ENCODE results near the gene KCNB1. TPM values are rescaled to one million over a fixed set of nuclear protein-coding genes. Genes with fewer than 3 reads are reported as not detected.

Gene KCNB1
- total RNA-seq, 2 donors from 2014 or later: 0.52 to 3.3 TPM

- WGBS, 2 donors: 32 to 42% methylated on average over 5 to 7 of the region's 7 CpGs
- H3K4me1 ChIP-seq: peaks cover 10% of the 10 kb centered on the region
Observed at GRCh38 chr20:49478266-49478665, 4.2 kb downstream of the KCNB1 start.

DNA sequence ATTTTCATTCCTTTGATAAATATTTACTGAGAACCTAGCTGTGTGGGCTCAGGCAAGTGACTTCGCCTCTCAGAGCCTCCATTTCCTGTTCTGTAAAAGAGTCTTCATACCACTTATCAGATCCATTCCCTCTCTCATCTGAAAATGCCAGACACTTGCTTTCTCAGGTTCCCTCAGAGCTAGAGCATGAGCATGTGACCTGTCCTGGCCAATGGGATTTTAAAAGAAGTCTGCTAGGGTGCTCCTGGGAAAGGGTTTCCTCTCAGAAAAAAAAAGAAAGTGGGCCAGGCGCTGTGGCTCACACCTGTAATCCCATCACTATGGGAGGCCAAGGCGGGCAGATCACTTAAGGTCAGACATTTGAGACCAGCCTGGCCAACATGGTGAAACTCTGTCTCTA is 5.3 kb downstream of the KCNB1 start:
- Histone ChIP-seq H3K4me1 (peaks cover under 1% of the 10 kb centered on the region), H3K9me3 (no peaks in the 10 kb centered on the region), H3K27ac (no peak overlapping the region), H3K4me3 (no peak overlapping the region), H3K36me3 (replicated peaks in 1 of 2; ENCODE audit: insufficient read depth in 1 of 2, low read depth in 2 of 2) (no peaks in the 10 kb centered on the region), H3K27me3 (no peaks in the 10 kb centered on the region)
- ATAC-seq (no peak), DNase-seq (no peak)
- 55 to 68% methylated on average over 3 of the region's 3 CpGs for WGBS, 2 donors
- intact Hi-C loops (cut with DNase I): no loop called here
- TF ChIP-seq POLR2A (IDR thresholded peaks at IDR 0.05) (no peak), CTCF (IDR thresholded peaks at IDR 0.05) (no peak)

More at GRCh38 chr20:49478266-49478665, 4.2 kb downstream of the KCNB1 start:
- Histone ChIP-seq H3K4me3 (no peak overlapping the region), H3K9me3 (no peaks in the 10 kb centered on the region), H3K27ac (no peak overlapping the region), H3K27me3 (peaks cover 0 to 2% of the 10 kb centered on the region in 2 donors), H3K36me3 (replicated peaks in 1 of 2; ENCODE audit: insufficient read depth in 1 of 2, low read depth in 2 of 2) (no peaks in the 10 kb centered on the region)
- intact Hi-C loops (cut with DNase I): no loop called here
- DNase-seq: no peak
- no peak for ATAC-seq
- TF ChIP-seq POLR2A (IDR thresholded peaks at IDR 0.05) (no peak), CTCF (IDR thresholded peaks at IDR 0.05) (no peak)

DNA sequence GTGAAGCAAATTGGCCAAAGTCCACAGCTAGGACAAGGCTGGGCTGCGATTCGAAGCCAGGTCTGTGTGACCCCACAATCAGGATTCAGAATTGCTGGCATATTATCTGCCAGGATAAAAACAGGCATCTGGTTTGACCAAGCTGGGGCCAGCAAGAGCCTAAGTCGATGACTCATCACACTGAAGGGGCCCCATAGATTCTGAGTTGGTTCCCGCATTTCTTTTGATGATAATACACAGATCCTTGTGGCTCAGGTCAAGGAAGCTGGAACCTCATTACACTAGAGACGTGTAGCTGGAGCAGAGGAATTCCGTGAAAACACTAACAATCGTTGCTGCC is 6.5 kb downstream of the KCNB1 start:
- 52 to 69% methylated on average over 5 to 7 of the region's 7 CpGs for WGBS, 2 donors
- no peaks in the 10 kb centered on the region for H3K27me3 ChIP-seq
- DNase-seq (no peak), ATAC-seq (no peak)
- no peaks in the 10 kb centered on the region for H3K36me3 ChIP-seq (replicated peaks in 1 of 2; ENCODE audit: insufficient read depth in 1 of 2, low read depth in 2 of 2)
- TF ChIP-seq POLR2A (IDR thresholded peaks at IDR 0.05) (no peak), CTCF (IDR thresholded peaks at IDR 0.05) (no peak)
- no peaks in the 10 kb centered on the region for H3K9me3 ChIP-seq
- no peaks in the 10 kb centered on the region for H3K4me1 ChIP-seq
- H3K4me3 ChIP-seq: no peak overlapping the region
- intact Hi-C loops (cut with DNase I): no loop called here
- H3K27ac ChIP-seq: no peak overlapping the region

GRCh38 chr20:49475292-49476015 is 7.0 kb downstream of the KCNB1 start:
- Histone ChIP-seq H3K36me3 (replicated peaks in 1 of 2; ENCODE audit: insufficient read depth in 1 of 2, low read depth in 2 of 2) (no peaks in the 10 kb centered on the region), H3K27me3 (no peaks in the 10 kb centered on the region), H3K27ac (no peak overlapping the region), H3K4me1 (no peaks in the 10 kb centered on the region), H3K9me3 (no peaks in the 10 kb centered on the region), H3K4me3 (no peak overlapping the region)
- intact Hi-C loops (cut with DNase I): no loop called here
- no peak for DNase-seq
- ATAC-seq: no peak
- TF ChIP-seq POLR2A (IDR thresholded peaks at IDR 0.05): no peak
- no peak for TF ChIP-seq CTCF (IDR thresholded peaks at IDR 0.05)
- WGBS, 2 donors: 71 to 77% methylated on average over 6 of the region's 6 CpGs

DNA sequence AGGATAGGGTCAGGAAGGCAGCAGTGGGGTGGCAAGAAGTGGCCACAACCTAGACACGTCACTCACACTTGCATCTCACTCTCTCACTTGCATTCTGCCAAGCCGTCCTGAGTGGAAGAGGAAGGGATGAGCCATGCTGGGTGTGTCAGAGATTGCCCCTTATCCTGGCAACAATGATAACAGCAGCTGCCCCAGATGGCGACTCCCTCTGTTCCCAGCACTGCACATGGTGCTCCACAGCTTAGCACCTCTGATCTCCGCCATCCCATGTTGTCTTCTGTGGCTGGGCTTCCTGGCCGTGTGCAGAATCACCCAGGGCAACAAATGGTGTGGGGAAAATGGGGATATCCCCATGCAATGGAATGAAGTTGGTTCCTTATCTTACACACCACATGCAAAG is 11.1 kb downstream of the KCNB1 start:
- no peak overlapping the region for H3K27ac ChIP-seq
- 51 to 71% methylated on average over 5 of the region's 5 CpGs for WGBS, 2 donors
- intact Hi-C loops (cut with DNase I): no loop called here
- DNase-seq (no peak), ATAC-seq (no peak)
- no peak overlapping the region for H3K4me3 ChIP-seq
- H3K4me1 ChIP-seq: no peaks in the 10 kb centered on the region
- H3K9me3 ChIP-seq: no peaks in the 10 kb centered on the region
- no peak for TF ChIP-seq CTCF (IDR thresholded peaks at IDR 0.05)
- TF ChIP-seq POLR2A (IDR thresholded peaks at IDR 0.05): no peak
- H3K27me3 ChIP-seq: no peaks in the 10 kb centered on the region
- H3K36me3 ChIP-seq (replicated peaks in 1 of 2; ENCODE audit: insufficient read depth in 1 of 2, low read depth in 2 of 2): no peaks in the 10 kb centered on the region
